Measurements from ENCODE around the gene BTBD7.
"Not testable (repeated sequence)": the region's sequence is repeated elsewhere in the genome, so short reads cannot be mapped to it uniquely, and the experiment has no call there.

GRCh38 chr14:93233078-93233477 is 99.8 kb downstream of the BTBD7 start:
- not testable (repeated sequence) for TF ChIP-seq CTCF (IDR thresholded peaks at IDR 0.05); EZH2 (IDR thresholded peaks at IDR 0.05; ENCODE audit: borderline replicate concordance, insufficient read depth, low read depth, low read length, poor library complexity, severe bottlenecking)
